NCI-H187 treated with DMSO at 0.1 percent for 48 hours (cell line): ENCODE data around the gene INTS11.

Source experiments
- DNase-seq: peaks from one replicate; lab custom pipeline; 2025; lab: John Stamatoyannopoulos, UW

Gene INTS11

GRCh38 chr1:1357871-1358432, 33.5 kb upstream of the INTS11 start:
- DNase-seq, result no peak

GRCh38 chr1:1356796-1357401, 32.4 kb upstream of the INTS11 start:
- no peak for DNase-seq

- no peak for DNase-seq
Measured at GRCh38 chr1:1356166-1356795, 31.8 kb upstream of the INTS11 start.

- DNase-seq, result no peak
Measured at GRCh38 chr1:1355416-1355815, 31.0 kb upstream of the INTS11 start.

- no peak for DNase-seq
Measured at GRCh38 chr1:1354271-1355247, 30.1 kb upstream of the INTS11 start.

GRCh38 chr1:1353389-1354151, 29.1 kb upstream of the INTS11 start:
- DNase-seq, result no peak

- no peak for DNase-seq
Measured at GRCh38 chr1:1352786-1353388, 28.4 kb upstream of the INTS11 start.

- no peak for DNase-seq
Measured at GRCh38 chr1:1351511-1352427, 27.3 kb upstream of the INTS11 start.

GRCh38 chr1:1349256-1350012, 25.0 kb upstream of the INTS11 start, which contains the start of gene DVL1:
Gene DVL1, minus strand, starts transcription at chr1:1349418. Its CDS starts 353 bp downstream, at chr1:1349065.
- DNase-seq, result no peak

GRCh38 chr1:1348420-1349255, 24.2 kb upstream of the INTS11 start:
- no peak for DNase-seq

- DNase-seq, result no peak
Measured at GRCh38 chr1:1347663-1348419, 23.4 kb upstream of the INTS11 start.

GRCh38 chr1:1347026-1347595, 22.7 kb upstream of the INTS11 start:
- DNase-seq, result no peak

- DNase-seq, result no peak
Measured at GRCh38 chr1:1346501-1346890, 22.0 kb upstream of the INTS11 start.

- no peak for DNase-seq
Measured at GRCh38 chr1:1345860-1346500, 21.5 kb upstream of the INTS11 start.

- DNase-seq, result no peak
Measured at GRCh38 chr1:1345384-1345783, 20.9 kb upstream of the INTS11 start.

- DNase-seq, result no peak
Measured at GRCh38 chr1:1344655-1345361, 20.3 kb upstream of the INTS11 start.
